PC-9 (cell line): Measurements from ENCODE around the gene ABL1.

Source experiments
- CTCF ChIP-seq: fragments of 200-600 bp; sonication (generic); conservative IDR thresholded peaks from 2 replicates; pipeline ENCODE4 v1.6.1; 2017; ENCODE audit warnings: mixed run types, antibody characterized with exemption, mild to moderate bottlenecking, moderate library complexity
- EZH2 ChIP-seq: fragments of 200-600 bp; sonication (generic); IDR thresholded peaks from 2 replicates; pipeline ENCODE4 v1.8.0; 2017; ENCODE audit warnings: antibody characterized with exemption, low read depth

- TF ChIP-seq CTCF (no peak), EZH2 (no peak)
These were observed 37.0 kb downstream of the ABL1 start for GRCh38 chr9:130872093-130872492.
